Measurements from ENCODE around the gene NUP188. TPM values are rescaled to one million over a fixed set of nuclear protein-coding genes. Genes with fewer than 3 reads are reported as not detected.

Gene NUP188
- total RNA-seq, 1 experiment from 2014 or later = 80.9 TPM

GRCh38 chr9:129011761-129012181, 64.3 kb downstream of the NUP188 start:
- Mint-ChIP-seq H3K27me3 (ENCODE audit: insufficient read depth, unreplicated experiment) (no peaks in the 10 kb centered on the region), H3K9me3 (ENCODE audit: unreplicated experiment) (no peaks in the 10 kb centered on the region), H3K36me3 (ENCODE audit: insufficient read depth, unreplicated experiment) (peaks cover 44% of the 10 kb centered on the region), H3K27ac (ENCODE audit: unreplicated experiment) (peak overlapping the region; percentile 7), H3K4me1 (ENCODE audit: low read depth, unreplicated experiment) (no peaks in the 10 kb centered on the region), H3K4me3 (ENCODE audit: unreplicated experiment) (no peak overlapping the region)
- H3K9me3 ChIP-seq = no peaks in the 10 kb centered on the region
- ChIA-PET POLR2A (no interaction called here), CTCF (no interaction called here)
- DNase-seq = no peak
- no peaks in the 10 kb centered on the region for H3K27me3 ChIP-seq (replicated peaks; ENCODE audit: control insufficient read depth, insufficient read depth, low read length)
- H3K4me3 ChIP-seq (ENCODE audit: low read depth, low read length) = no peak overlapping the region
- BruUV-seq (replicated peaks) = no TSS peak
- no peak for TF ChIP-seq CTCF (IDR thresholded peaks at IDR 0.05; ENCODE audit: insufficient read depth in 1 of 2, low read depth in 1 of 2, low read length in 1 of 2, severe bottlenecking in 1 of 2, unreplicated experiment in 1 of 2)
- intact Hi-C loops (cut with micrococcal nuclease; ENCODE audit: unreplicated experiment) = no loop called here
- peaks cover 5% of the 10 kb centered on the region for H3K36me3 ChIP-seq (ENCODE audit: control insufficient read depth, insufficient read depth, low read length)
- no peaks in the 10 kb centered on the region for H3K4me1 ChIP-seq

- no TSS peak for BruUV-seq (replicated peaks)
- H3K9me3 ChIP-seq = no peaks in the 10 kb centered on the region
- H3K4me1 ChIP-seq = no peaks in the 10 kb centered on the region
- Mint-ChIP-seq H3K36me3 (ENCODE audit: insufficient read depth, unreplicated experiment) (peaks cover 40% of the 10 kb centered on the region), H3K9me3 (ENCODE audit: unreplicated experiment) (no peaks in the 10 kb centered on the region), H3K27me3 (ENCODE audit: insufficient read depth, unreplicated experiment) (no peaks in the 10 kb centered on the region), H3K27ac (ENCODE audit: unreplicated experiment) (no peak overlapping the region), H3K4me3 (ENCODE audit: unreplicated experiment) (no peak overlapping the region), H3K4me1 (ENCODE audit: low read depth, unreplicated experiment) (no peaks in the 10 kb centered on the region)
- no peaks in the 10 kb centered on the region for H3K27me3 ChIP-seq (replicated peaks; ENCODE audit: control insufficient read depth, insufficient read depth, low read length)
- peaks cover 5% of the 10 kb centered on the region for H3K36me3 ChIP-seq (ENCODE audit: control insufficient read depth, insufficient read depth, low read length)
- ChIA-PET CTCF (no interaction called here), POLR2A (no interaction called here)
- no peak overlapping the region for H3K4me3 ChIP-seq (ENCODE audit: low read depth, low read length)
- no peak for DNase-seq
- TF ChIP-seq CTCF (IDR thresholded peaks at IDR 0.05; ENCODE audit: insufficient read depth in 1 of 2, low read depth in 1 of 2, low read length in 1 of 2, severe bottlenecking in 1 of 2, unreplicated experiment in 1 of 2) = no peak
- intact Hi-C loops (cut with micrococcal nuclease; ENCODE audit: unreplicated experiment) = no loop called here
Measured at GRCh38 chr9:129012343-129012742, 64.8 kb downstream of the NUP188 start.

GRCh38 chr9:129012893-129013448, 65.5 kb downstream of the NUP188 start:
- Mint-ChIP-seq H3K36me3 (ENCODE audit: insufficient read depth, unreplicated experiment) (peaks cover 35% of the 10 kb centered on the region), H3K4me1 (ENCODE audit: low read depth, unreplicated experiment) (no peaks in the 10 kb centered on the region), H3K4me3 (ENCODE audit: unreplicated experiment) (no peak overlapping the region), H3K9me3 (ENCODE audit: unreplicated experiment) (no peaks in the 10 kb centered on the region), H3K27ac (ENCODE audit: unreplicated experiment) (no peak overlapping the region), H3K27me3 (ENCODE audit: insufficient read depth, unreplicated experiment) (no peaks in the 10 kb centered on the region)
- no peak for DNase-seq
- Histone ChIP-seq H3K4me1 (no peaks in the 10 kb centered on the region), H3K36me3 (ENCODE audit: control insufficient read depth, insufficient read depth, low read length) (peaks cover 5% of the 10 kb centered on the region), H3K27me3 (replicated peaks; ENCODE audit: control insufficient read depth, insufficient read depth, low read length) (no peaks in the 10 kb centered on the region), H3K4me3 (ENCODE audit: low read depth, low read length) (no peak overlapping the region), H3K9me3 (no peaks in the 10 kb centered on the region)
- ChIA-PET POLR2A (interaction anchor here (0.5 kb wide), 1 partner anchor 59 kb away, joined by 3 read pairs; no protein-coding TSS in a partner anchor), CTCF (interaction anchor here (0.5 kb wide), 1 partner anchor 19 kb away, joined by 5 read pairs; no protein-coding TSS in a partner anchor)
- intact Hi-C loops (cut with micrococcal nuclease; ENCODE audit: unreplicated experiment) = no loop called here
- BruUV-seq (replicated peaks) = no TSS peak
- TF ChIP-seq CTCF (IDR thresholded peaks at IDR 0.05; ENCODE audit: insufficient read depth in 1 of 2, low read depth in 1 of 2, low read length in 1 of 2, severe bottlenecking in 1 of 2, unreplicated experiment in 1 of 2) = no peak
